Skin of body (tissue), 2 donors: ENCODE data around the gene CUTC. TPM values are rescaled to one million over a fixed set of nuclear protein-coding genes. Genes with fewer than 3 reads are reported as not detected.
"Not testable (repeated sequence)": the region's sequence is repeated elsewhere in the genome, so short reads cannot be mapped to it uniquely, and the experiment has no call there.

Experiments
- DNase-seq: peaks from one replicate; lab custom pipeline; 2025; lab: John Stamatoyannopoulos, UW
- total RNA-seq: library from RNA; depleted of rRNA; stranded (reverse); fragments of >200 nt; gene quantifications from one replicate; pipeline ENCODE4 v1.2.3, GENCODE V29; 2014

CUTC gene
- total RNA-seq, 1 donor from 2014 or later = 16.3 TPM

DNA sequence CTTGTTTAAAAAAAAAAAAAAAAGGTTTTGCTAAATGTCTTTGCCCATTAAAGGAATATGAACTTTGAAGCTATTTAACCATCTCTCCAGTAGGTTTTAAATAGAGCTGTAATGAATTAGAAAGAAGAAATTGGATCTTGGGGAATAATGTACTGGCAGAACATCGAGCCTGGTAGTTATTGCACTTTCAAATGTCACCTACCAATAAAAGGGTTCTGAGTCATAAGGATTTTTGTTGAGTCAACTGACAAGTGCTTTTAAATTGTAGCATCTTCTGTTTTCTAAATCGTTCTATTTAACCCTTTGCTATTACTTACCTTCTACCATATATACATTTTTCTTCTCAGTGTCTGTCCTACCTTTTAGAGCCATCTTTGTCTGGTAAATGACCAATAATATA lies 10.7 kb downstream of the CUTC start:
- no peak for DNase-seq

DNA sequence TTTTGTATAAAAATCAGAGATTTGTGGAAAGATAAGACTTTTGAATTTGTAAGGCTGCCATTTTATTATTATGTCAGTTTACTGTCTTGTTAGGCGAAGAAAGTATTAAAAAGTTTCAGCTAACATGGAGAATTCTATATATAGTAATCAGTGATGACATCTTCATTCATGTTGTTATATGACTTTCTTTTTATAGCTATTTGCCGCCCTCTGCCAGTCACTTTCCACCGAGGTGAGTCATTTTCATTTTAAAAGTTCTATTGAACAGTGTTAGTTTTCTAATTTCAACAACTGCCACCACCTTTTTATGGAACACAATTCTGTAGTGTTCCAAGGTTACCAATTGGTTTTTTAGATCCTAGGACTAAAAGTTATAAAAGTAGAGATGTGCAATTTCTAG lies 11.8 kb downstream of the CUTC start:
- DNase-seq = no peak

GRCh38 chr10:99746166-99746565 lies 14.1 kb downstream of the CUTC start:
- not testable (repeated sequence) for DNase-seq

DNA sequence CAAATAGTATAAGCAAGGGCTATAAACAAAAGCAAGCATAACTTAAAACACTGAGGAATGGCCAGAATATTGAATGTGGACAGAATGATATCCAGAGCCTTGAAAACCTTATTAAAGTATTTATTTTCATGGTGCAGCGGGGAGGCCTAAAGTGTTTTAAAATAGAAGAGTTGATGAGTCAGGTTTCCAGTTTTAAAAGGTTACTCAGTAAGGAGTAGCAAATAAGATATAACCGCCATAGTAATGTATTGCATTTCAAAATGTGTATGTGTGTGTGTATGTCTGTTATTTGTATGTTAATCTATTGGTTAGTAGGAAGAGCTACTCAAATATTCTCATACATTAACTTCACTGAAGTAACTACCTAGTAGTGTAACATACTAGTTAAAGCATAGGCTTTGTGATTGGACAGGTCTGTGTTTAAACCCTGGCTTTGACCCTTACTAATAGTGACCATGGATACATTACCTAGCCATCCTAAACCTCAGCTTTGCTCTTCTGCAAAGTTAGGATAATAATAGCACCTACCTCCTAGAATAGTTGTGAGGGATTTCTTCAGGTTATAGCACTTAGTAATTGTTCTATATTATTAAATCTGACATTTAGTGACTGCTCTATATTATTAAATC lies 16.9 kb downstream of the CUTC start:
- no peak for DNase-seq

- DNase-seq = no peak
Measured at GRCh38 chr10:99750641-99751040, 18.6 kb downstream of the CUTC start.

- no peak for DNase-seq
Measured at GRCh38 chr10:99754670-99755069, 22.6 kb downstream of the CUTC start.

DNA sequence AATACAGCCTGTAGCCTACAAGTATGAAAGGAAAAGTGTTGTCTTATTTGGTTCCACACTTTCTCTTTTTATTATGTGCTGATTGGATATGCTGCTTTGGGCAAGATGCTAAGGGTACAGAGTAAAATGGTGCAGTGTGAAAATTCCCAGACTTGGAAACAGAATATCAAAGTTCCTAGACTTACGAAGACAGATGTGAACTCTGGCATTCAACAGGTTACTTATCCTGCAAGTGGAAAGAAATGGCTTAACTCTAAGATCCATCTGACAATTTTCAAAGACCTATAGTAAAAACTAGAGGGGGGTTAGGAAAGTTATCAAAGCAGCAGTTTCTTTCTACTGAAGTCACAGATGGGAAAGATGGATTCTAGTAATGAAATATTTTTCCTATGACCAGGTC lies 24.1 kb downstream of the CUTC start:
- DNase-seq = no peak

GRCh38 chr10:99758211-99758891 lies 26.3 kb downstream of the CUTC start:
- no peak for DNase-seq

- DNase-seq = no peak
Measured at GRCh38 chr10:99760321-99760720, 28.3 kb downstream of the CUTC start.

- no peak for DNase-seq
Measured at GRCh38 chr10:99761365-99761764, 29.3 kb downstream of the CUTC start.

DNA sequence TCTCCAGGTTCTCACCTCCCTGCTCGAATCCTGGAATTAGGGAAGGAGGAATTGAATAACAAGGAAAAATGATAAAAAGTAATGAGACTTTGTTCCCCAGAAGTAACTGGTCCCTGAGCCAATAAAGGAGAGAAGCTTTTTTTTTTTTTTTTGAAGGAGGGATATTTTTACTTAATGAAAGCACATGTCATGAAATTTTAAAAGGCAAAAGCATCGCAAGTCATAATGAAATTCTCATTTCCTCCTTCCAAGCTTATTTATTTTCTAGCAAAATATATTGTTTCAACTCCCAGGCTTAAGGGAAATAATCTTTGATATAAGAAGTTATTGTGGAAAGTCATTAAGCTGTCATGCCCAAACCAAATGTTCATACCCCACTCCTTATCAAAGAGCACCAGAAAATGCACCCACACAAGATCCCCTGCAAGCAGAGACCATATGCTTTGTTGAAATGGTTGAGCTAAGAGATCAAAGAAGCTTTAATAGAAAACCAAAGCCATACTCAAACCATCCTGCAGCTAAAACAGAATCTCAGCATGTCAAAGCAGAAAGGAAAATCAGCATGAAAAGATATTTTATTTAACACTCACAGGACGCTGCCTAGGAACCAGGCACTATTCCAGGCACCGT lies 33.8 kb downstream of the CUTC start:
- DNase-seq = no peak

DNA sequence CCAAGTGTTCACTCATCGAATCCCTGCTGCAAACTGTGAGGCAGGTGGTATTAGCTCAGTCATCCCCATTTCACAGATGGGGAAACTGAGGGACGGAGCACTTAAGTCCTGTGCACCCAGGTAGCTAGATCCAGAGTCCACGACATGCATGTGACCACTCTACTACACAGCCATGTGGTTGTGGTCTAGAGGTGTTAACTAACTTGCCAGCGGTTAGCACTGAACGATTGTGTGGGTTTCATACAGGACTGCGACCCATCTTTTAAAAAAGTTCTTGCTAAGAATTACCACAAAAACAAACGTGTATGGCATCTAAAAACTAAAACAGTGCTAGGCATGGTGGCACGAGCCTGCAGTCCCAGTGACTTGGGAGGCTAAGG lies 34.3 kb downstream of the CUTC start:
- no peak for DNase-seq

- DNase-seq = no peak
Measured at GRCh38 chr10:99767901-99768300, 35.9 kb downstream of the CUTC start.

DNA sequence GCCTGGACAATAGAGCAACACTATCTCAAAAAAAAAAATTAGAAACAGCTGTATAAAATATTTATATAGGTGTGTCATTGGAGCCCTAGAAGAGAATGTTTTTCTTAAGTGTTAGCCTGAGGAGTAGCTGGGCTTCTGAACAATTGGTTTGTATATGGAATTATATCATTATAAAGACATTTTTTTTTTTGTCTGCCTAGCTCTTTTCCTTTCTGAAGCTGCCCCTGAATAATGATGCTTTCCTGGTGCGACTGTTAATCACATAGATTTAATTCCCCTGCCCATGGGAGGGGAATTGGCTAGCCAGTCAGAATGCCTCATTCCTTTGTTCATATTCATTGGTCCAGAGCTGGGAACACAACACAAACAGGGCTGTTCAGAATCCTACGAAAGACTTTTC lies 36.5 kb downstream of the CUTC start:
- DNase-seq = no peak

GRCh38 chr10:99769706-99770105 lies 37.7 kb downstream of the CUTC start:
- DNase-seq = no peak

GRCh38 chr10:99770408-99771045 lies 38.5 kb downstream of the CUTC start:
- DNase-seq = no peak

- no peak for DNase-seq
Measured at GRCh38 chr10:99775850-99776249, 43.8 kb downstream of the CUTC start.

- no peak for DNase-seq
Measured at GRCh38 chr10:99777918-99778714, 46.1 kb downstream of the CUTC start.

- peak; percentile 18 for DNase-seq
Measured at GRCh38 chr10:99779335-99779734, 47.3 kb downstream of the CUTC start.

GRCh38 chr10:99781734-99782429 lies 49.8 kb downstream of the CUTC start:
- no peak for DNase-seq
